ENCODE data around the gene ERC2. TPM values are rescaled to one million over a fixed set of nuclear protein-coding genes. Genes with fewer than 3 reads are reported as not detected.

The ERC2 gene
- total and polyA plus RNA-seq, 2 donors (not counting 3 experiments of a cell fraction or from before 2014, with no cell fraction given), result 5.6 to 15.5 TPM

- H2AFZ ChIP-seq (ENCODE audit: low read depth, low read length), result peak overlapping the region; percentile 56
- H3K9me3 ChIP-seq (replicated peaks; ENCODE audit: control insufficient read depth, insufficient read depth, low read length), result no peaks in the 10 kb centered on the region
- peak overlapping the region; percentile 18 for H3K9ac ChIP-seq (replicated peaks; ENCODE audit: extremely low read depth, insufficient read depth, low read length)
- intact Hi-C loops (cut with micrococcal nuclease), result loop anchor here (2.0 to 5.0 kb wide), 2 partner anchors 20 to 133 kb away; partner anchors contain the start of gene WNT5A
- no peaks in the 10 kb centered on the region for H3K79me2 ChIP-seq (ENCODE audit: control insufficient read depth, insufficient read depth, low read length)
- no TSS peak for BruUV-seq (replicated peaks)
- CTCF ChIA-PET, result interaction anchor here (0.6 to 0.8 kb wide), 2 partner anchors 9 to 666 kb away, joined by 4 read pairs; no protein-coding TSS in a partner anchor
- H3K27me3 ChIP-seq (ENCODE audit: control insufficient read depth in 2 of 2, insufficient read depth in 2 of 2, low read length in 2 of 2), result no peaks in the 10 kb centered on the region
- H3K4me2 ChIP-seq (ENCODE audit: insufficient read depth, low read length), result peak overlapping the region; percentile 56
- H4K20me1 ChIP-seq (replicated peaks; ENCODE audit: control insufficient read depth, extremely low read depth, insufficient read depth, low read length), result no peaks in the 10 kb centered on the region
- H3K4me1 ChIP-seq (ENCODE audit: control insufficient read depth, extremely low read depth, insufficient read depth, low read length), result peaks cover 15% of the 10 kb centered on the region
- DNase-seq (ENCODE audit: low read depth, low spot score), result no peak
- POLR2A ChIA-PET, result no interaction called here
- FAIRE-seq, result peak; percentile 44
- H3K9me1 ChIP-seq (replicated peaks; ENCODE audit: control insufficient read depth, extremely low read depth, insufficient read depth, low read length), result no peaks in the 10 kb centered on the region
- peak overlapping the region; percentile 49 for H3K27ac ChIP-seq (ENCODE audit: insufficient read depth, low read depth, low read length)
- TF ChIP-seq GATA2 (IDR thresholded peaks at IDR 0.05; ENCODE audit: insufficient read depth, insufficient read length, low read depth, low read length) (peak; percentile 9), EZH2 (IDR thresholded peaks at IDR 0.05; ENCODE audit: borderline replicate concordance, low read depth, low read length, severe bottlenecking) (no peak)
- dilution Hi-C loops (cut with MboI; ENCODE audit: extremely low pct_ligation_motif_present, low sequenced_read_pairs), result no loop called here
- H3K36me3 ChIP-seq (ENCODE audit: control insufficient read depth in 2 of 2, extremely low read depth in 1 of 2, insufficient read depth in 2 of 2, low read length in 2 of 2), result no peaks in the 10 kb centered on the region
- H3K4me3 ChIP-seq (replicated peaks in 1 of 3; ENCODE audit: insufficient read depth in 1 of 3, low read depth in 1 of 3, low read length in 3 of 3), result no peak overlapping the region
Observed at GRCh38 chr3:55620351-55621025, 847.8 kb downstream of the ERC2 start.

DNA sequence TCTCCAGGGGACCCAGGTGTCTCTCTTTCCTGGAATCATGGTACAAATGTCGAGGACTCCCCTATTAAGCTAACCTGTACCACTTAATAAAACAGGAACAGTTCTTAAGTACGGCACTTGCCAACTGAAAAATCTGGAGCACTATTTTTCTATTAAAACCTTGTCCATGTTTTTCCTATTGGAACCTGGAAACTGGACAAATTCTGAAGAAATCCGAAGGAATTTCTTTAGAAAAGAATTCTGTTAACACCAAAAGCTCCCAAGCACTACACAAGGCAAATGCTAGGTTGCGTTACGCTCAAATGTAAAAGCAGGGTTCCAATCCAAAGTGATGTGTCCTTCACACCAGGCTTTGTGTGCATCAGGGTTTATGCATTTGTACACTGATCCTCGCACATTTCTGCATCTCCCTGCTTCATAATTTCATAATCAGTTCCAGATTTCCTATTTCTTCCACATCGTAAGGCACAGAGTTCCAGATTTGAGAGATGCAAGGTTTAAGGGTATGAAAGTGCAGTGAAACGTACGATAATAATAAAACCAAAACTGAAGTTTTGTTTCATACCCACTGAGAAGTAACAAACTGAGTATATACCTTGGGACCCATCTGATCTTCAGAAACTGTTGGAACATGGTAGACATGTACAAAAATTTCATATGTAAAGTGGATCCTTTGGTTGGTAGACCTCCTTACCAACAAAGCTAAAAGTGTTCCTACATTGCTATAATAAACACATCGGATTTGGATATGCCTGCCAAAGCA, 849.0 kb downstream of the ERC2 start:
- Histone ChIP-seq H3K4me3 (replicated peaks in 1 of 3; ENCODE audit: insufficient read depth in 1 of 3, low read depth in 1 of 3, low read length in 3 of 3) (no peak overlapping the region), H2AFZ (ENCODE audit: low read depth, low read length) (no peak overlapping the region), H3K9ac (replicated peaks; ENCODE audit: extremely low read depth, insufficient read depth, low read length) (no peak overlapping the region), H4K20me1 (replicated peaks; ENCODE audit: control insufficient read depth, extremely low read depth, insufficient read depth, low read length) (no peaks in the 10 kb centered on the region), H3K9me3 (replicated peaks; ENCODE audit: control insufficient read depth, insufficient read depth, low read length) (no peaks in the 10 kb centered on the region), H3K27me3 (ENCODE audit: control insufficient read depth in 2 of 2, insufficient read depth in 2 of 2, low read length in 2 of 2) (no peaks in the 10 kb centered on the region), H3K27ac (ENCODE audit: insufficient read depth, low read depth, low read length) (no peak overlapping the region), H3K4me1 (ENCODE audit: control insufficient read depth, extremely low read depth, insufficient read depth, low read length) (peaks cover 15% of the 10 kb centered on the region), H3K9me1 (replicated peaks; ENCODE audit: control insufficient read depth, extremely low read depth, insufficient read depth, low read length) (no peaks in the 10 kb centered on the region), H3K4me2 (ENCODE audit: insufficient read depth, low read length) (no peak overlapping the region), H3K36me3 (ENCODE audit: control insufficient read depth in 2 of 2, extremely low read depth in 1 of 2, insufficient read depth in 2 of 2, low read length in 2 of 2) (no peaks in the 10 kb centered on the region), H3K79me2 (ENCODE audit: control insufficient read depth, insufficient read depth, low read length) (no peaks in the 10 kb centered on the region)
- FAIRE-seq, result no peak
- dilution Hi-C loops (cut with MboI; ENCODE audit: extremely low pct_ligation_motif_present, low sequenced_read_pairs), result no loop called here
- POLR2A ChIA-PET, result no interaction called here
- CTCF ChIA-PET, result no interaction called here
- no TSS peak for BruUV-seq (replicated peaks)
- TF ChIP-seq CTCF (IDR thresholded peaks at IDR 0.05; ENCODE audit: extremely low read depth in 1 of 2, insufficient read depth in 1 of 2, low read depth in 1 of 2, low read length in 2 of 2) (no peak), EZH2 (IDR thresholded peaks at IDR 0.05; ENCODE audit: borderline replicate concordance, low read depth, low read length, severe bottlenecking) (no peak), MAX (IDR thresholded peaks at IDR 0.05; ENCODE audit: insufficient read depth, insufficient read length) (no peak), FOS (IDR thresholded peaks at IDR 0.05; ENCODE audit: borderline replicate concordance, insufficient read depth, low read length) (no peak), GATA2 (IDR thresholded peaks at IDR 0.05; ENCODE audit: insufficient read depth, insufficient read length, low read depth, low read length) (no peak), POLR2AphosphoS5 (IDR thresholded peaks at IDR 0.05; ENCODE audit: insufficient read depth, low read depth, low read length) (no peak), JUN (IDR thresholded peaks at IDR 0.05; ENCODE audit: borderline replicate concordance, insufficient read depth, insufficient read length, low read depth) (no peak), POLR2A (IDR thresholded peaks at IDR 0.05; ENCODE audit: low read depth, low read length) (no peak), MYC (IDR thresholded peaks at IDR 0.05; ENCODE audit: low read depth, low read length) (no peak)
- no peak for DNase-seq (ENCODE audit: low read depth, low spot score)
- intact Hi-C loops (cut with micrococcal nuclease), result no loop called here
